Activated CD8-positive, alpha-beta memory T cell treated with anti-CD3 and anti-CD28 coated beads, Interleukin-2, amount 50 U/mL, for 24 hours (primary cell): ENCODE results near the gene SLC25A26.
"Not testable (repeated sequence)": the region's sequence is repeated elsewhere in the genome, so short reads cannot be mapped to it uniquely, and the experiment has no call there.

Source experiments
- DNase-seq: peaks from one replicate; pipeline ENCODE4 v3.0.0-alpha.2; 2020; ENCODE audit errors: extremely low read depth

Gene SLC25A26

DNA sequence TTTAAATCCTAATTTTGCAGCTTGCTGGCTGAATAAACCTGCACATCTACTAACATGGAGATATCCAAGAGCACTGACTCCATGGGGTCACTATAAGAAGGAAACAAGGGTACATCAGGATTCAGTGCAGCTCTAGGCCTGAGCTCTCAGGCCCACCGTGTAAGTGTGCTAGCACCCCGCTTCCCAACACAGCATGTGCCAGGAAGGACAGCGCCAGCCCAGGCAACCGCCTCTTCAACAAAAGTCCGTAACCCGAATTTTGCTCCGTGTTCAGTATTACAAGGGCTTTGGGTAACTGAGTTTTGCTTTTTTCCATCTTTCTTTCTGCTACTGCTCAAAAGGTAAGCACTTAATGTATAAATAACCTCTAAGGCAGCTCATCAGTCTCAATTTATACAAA is 190.2 kb downstream of the SLC25A26 start:
- no peak for DNase-seq

DNA sequence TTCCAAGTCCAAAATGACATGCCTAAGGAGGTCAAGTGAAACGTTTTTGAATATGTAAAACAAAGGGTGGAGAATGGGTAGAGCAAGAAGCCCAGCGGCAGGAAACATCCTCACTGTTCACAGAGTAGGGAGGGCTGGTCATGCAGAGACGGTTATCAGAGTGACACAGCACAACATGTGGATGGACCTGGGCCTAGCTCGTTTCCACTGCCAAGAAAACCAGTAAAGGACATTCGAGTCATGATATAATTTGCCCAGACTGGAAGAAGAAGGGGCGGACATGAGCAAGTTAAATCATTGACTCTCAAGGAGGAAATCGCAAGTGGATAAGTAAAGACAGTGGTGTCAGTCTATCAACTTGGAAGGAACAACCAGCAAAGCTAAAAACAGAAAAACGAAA is 190.7 kb downstream of the SLC25A26 start:
- DNase-seq = no peak

DNA sequence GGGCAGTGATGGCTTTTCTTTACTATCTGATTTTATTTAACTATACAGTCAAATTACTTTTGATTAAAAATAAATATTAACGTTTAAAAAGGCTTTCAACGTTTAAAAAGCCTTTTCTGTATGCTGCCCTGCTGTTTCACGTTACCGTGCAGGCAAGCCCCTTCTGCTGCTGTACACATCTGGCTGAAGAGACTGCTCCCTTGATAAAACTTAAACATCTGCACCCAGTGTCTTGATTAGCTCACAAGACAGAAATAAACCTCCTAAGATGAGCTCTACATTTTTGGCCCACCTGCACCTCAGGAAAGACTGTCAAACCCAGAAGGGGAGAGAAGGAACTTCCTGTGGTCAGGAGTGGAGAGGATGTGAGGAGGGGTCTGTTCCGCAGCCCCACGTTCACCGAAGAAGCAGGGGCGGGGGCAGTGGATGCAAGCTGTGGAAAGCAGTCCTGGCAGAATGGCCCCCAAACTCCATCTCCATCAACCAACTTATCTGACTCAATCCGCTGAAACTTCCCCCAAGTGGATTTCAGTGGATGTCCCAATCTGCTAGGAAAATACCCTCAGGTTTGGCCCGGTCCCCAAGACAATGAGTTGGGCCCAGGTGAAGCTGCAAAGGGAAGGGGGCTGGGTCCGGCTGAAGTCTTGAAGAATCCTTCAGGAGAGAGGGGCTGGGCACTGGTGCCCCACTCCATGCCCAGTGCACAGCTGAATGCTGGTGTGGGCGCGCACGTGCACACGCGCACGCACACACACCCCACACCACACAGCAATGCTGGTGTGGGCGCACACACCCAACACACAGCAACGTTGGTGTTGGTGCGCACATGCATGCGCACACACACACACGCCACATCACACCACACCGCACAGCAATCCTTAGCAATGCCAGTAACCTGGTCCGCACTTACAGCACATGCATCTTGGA is 191.4 kb downstream of the SLC25A26 start:
- no peak for DNase-seq

DNA sequence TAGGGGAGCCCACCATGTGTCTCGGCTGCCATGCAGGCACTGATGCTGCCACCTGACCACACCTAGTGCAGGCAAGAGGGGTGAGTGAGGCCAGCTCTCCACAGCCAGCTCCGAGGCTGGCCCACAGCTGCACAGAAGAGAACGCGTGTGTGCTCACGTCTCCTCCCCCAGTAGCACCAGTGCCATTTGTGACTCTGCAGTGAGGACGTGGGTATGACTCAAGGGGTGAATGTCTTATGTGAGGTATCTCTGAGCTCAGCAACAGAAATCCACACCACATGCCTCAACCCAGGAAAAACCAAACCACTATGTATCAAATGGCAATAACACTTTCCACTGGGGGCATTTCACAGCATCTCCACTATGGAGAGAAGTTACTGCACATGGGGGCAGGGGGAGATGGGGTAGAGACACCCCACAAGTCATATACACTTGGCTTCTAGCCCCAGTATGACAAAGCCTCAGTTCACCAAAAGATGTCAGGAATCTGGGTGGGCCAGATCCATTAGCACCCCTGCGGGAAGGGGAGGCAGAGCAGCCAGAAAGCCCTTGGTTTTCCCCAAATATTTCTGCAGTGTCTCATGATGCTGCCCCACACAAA is 192.4 kb downstream of the SLC25A26 start:
- no peak for DNase-seq

DNA sequence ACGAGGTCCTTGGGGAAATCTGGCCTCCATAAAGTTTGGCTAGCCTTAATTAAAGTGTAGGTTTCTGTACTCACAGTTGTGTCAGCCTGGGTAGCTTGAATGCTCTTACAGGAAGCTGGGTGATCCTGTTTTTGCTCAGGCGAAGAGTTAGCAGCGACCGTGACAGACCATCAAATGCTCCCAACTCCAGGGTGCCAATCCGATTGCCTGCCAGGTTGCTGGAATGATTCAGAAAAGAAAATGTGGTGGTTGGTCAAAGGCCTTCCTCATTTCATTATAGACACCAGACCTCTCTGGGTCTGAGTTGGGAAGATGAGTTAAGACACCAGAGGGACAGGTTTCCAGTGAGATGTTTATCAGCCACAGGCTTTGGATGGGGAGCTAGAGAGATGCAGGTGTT is 194.0 kb downstream of the SLC25A26 start:
- no peak for DNase-seq

DNA sequence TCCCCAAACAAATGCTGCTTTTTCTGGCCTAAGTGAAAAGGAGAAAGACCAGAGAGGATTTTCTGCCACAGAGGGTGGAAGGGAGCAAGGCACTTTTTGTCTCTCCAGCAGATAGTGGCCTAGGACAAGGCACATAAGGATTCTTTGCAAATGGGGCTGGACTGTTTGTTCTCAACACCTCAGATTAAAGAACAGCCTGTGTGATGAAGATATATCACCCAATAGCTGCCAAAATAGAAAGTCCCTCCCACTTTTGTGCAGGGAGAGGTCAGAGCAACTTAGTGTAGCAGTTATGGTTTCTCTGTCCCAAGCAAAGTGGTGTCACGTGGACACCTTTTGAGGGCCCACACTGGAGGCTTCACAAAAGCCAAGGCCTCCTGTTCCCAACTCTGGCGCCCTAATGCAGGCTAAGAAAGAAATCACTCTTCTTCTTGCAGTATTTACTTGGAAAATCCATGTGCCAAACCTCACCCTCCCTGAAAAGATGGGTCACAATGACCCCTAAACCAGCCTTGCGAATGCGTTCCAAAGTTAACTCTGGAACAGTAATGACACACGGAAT is 195.1 kb downstream of the SLC25A26 start:
- no peak for DNase-seq

DNA sequence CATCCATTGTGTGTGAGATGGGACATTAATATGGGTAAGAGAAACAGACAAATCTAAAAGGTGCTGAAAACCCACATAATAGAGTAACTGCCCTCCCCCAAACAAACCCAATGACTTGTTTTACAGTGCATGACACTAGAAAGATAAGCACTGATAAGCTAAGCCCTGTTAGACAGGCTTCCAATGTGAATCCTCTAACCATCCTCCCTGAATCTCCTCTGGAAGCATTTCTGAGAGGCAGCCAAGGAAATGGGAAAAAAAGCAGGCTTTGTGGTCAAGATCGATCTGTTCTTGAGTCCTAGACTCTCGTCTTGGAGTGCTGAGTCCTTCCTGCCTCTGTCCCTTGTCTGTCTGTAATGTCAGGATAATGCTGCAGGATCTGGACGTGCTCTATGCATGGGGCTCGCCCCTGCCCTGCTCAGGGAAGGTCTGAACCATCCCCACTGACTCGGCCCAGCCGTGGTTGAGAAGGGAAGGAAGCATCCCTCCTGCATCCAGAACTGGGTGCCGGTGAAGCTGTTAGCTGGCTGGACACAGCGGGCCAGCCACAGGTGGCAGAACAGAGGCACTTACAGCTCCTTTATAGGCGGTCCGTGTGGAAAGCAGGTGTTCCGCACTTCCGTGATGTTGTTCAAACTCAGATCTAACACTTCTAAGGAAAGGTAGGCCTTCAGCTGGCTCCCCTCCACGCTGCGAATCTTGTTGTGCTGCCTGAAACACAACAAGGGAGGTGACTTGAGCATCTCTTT is 195.9 kb downstream of the SLC25A26 start:
- no peak for DNase-seq

DNA sequence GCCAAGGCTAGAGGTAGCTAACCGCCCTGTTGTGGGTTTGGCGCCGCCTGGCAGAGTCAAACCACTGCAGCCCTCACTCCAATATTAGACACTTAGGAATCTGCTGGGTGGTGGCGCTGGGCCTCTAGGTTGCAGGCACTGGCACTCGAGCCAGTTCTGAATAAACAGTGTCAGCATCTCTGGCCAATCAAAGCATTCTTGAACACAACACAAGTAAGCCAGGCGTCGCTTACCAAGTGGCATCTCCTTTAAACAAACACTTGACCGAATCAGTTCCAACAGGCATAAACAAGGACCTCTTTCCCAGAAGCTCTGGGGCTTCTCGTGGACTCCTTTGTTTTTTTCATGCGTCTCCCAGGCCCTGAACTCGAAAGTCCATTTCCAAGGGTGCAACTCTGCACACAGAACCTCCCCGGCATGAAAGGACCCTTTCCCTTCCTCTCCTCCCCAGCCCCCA is 197.7 kb downstream of the SLC25A26 start:
- no peak for DNase-seq

DNA sequence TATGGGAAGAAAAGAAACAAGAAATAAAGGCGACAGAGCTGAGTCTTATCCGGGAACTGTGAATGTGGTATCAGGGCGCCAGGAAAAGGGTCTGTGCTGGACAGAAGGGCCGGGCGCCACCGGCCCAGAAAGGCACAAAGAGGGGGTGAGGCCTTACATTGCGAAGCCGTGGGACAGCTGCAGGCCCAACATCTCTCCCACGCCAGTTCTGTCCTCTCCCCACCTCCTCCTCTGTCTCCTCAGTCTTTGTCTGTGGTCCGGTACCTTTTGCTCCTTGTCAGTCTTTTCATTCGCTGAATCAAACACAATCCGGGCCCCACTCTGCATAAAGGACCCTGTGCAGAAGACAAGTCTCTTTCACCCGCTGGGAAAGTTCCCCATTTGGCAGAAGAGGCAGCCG is 198.2 kb downstream of the SLC25A26 start:
- DNase-seq = no peak

DNA sequence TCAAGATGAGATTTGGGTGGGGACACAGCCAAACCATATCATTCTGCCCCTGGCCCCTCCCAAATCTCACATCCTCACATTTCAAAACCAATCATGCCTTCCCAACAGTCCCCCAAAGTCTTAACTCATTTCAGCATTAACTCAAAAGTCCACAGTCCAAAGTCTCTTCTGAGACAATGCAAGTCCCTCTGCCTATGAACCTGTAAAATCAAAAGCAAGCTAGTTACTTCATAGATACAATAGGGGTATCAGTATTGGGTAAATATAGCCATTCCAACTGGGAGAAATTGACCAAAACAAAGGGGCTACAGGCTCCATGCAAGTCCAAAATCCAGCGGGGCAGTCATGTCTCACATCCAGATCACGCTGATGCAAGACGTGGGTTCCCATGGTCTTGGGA is 200.3 kb downstream of the SLC25A26 start:
- not testable (repeated sequence) for DNase-seq

DNA sequence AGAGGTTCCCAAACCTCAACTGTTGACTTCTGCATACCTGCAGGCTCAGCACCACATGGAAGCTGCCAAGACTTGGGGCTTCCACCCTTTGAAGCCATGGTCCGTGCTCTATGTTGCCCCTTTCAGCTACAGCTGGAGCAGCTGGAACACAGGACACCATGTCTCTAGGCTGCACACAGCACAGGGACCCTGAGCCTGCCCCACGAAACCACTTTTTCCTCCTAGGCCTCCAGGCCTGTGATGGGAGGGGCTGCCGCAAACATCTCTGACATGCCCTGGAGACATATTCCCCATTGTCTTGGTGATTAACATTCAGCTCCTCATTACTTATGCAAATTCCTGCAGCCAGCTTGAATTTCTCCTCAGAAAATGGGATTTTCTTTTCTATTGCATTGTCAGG is 201.1 kb downstream of the SLC25A26 start:
- not testable (repeated sequence) for DNase-seq

DNA sequence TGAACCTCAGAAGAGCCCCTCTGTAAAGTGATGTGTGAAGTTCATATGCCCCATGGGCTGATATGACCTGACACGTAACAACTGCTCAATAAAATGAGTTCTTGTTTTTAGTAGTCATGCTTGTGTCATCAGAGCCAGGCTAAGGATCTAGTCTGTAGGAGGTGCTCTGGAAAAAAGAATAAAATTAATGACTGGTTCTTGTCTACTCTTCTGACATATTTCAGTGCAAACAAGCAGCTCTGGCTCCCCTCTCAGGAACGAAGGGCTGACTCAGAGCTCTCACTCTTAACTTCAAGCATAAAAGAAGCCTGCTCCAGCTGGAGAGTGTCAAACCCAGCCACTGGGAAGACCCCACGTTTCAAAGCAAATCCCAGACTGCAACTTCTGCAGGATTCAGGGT is 203.0 kb downstream of the SLC25A26 start:
- DNase-seq = no peak

DNA sequence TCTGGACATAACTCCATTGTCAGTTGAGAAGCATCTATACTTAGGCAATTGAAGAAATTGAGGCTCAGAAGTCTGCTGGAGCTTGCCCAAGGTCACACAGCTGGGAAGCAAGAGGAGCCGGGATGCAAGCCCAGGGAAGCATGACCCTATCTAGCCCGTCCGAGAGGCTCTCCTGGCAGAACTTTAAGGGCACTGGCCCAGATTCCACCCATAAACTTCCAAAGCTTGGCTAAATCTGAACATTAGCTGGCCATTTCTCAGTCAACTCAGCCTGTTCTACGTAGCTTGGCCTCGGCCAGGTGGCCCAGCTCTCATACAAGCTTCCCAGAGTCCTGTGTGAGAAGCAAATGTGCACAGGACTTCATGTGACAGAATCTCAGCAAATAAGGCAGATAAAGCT is 204.2 kb downstream of the SLC25A26 start:
- no peak for DNase-seq

DNA sequence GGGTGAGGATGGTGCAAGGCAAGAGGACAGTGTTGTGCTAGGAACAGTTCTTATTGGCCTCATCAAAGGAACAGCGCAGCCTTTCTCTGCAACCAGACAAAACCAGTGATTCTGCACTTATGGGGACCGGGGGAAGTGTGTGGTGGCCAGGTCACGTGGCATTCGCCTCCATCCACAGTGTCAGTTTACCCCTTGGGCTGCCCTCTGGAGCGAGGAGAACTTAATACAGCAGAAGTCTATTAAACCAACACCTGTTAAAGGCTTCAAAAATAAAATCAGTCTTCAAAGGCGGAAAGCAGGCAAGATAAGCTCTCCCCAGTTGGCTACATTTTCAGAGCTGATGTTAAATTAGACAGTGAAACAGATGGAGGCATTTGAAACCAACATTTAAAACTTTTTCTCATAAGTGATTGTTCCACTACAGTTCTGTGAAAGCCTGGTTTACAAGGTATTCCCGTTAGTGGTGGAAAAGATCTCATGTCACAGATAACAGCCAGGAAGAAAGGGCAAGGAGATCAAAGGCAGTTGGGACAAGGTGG is 204.8 kb downstream of the SLC25A26 start:
- no peak for DNase-seq

DNA sequence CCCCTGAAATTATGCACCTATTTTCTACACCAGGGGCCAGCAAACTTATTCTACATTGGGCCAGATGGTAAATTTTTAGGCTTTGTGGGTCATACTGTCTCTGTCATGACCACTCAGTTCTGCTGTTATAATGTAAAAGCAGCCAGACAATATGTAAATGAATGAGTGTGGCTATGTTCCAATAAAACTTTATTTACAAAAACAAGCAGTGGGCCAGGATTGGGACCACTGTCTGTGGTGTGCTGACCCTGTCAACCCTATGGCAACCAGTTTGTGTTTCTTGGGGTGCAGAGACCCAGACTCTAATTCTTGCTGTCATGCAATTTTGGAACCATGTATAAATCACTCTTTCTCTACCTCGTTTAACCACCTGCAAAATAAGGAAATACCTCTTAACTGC is 205.3 kb downstream of the SLC25A26 start:
- no peak for DNase-seq

DNA sequence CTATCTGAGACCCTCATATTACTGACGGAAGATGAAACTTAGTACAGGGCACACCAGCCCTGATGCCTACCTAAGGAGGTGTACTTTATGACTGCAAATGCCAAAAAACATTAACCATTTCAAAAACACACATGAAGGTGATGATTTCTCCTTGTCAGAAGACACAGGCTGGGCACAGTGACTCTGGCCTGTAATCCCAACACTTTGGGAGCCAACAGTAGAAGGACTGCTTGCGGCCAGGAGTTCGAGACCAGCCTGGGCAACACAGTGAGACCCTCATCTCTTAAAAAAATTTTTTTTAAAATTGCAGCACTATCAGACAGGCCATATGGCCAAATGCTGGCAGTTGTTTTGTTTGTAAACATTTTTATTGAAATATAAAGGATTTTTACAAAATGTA is 206.6 kb downstream of the SLC25A26 start:
- DNase-seq = no peak

DNA sequence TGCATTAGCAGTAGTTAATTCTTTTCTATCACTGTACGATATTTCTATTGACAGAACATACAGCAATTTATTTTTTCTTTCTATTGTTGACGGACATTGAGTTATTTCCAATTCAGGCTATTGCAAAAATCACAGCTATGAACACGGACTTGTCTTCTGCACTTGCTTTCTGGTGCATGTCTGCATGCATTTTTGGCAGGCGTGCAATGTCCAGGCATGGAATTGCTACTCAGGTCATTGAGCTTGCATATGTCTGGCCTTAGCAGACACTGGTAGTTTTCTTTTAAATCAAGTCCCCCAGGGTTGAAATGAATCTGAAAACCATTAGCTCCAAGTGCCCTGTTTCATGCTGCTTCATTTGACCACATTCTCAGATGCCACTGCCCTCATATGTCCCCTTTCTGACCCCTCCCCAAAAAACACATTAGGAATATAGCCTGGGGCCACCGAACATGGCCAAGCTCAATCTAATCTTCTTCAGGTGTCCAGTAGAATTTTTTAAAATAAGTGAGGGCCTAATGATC is 207.2 kb downstream of the SLC25A26 start:
- no peak for DNase-seq
